ENCODE results near the gene TUBB.

TUBB gene

GRCh38 chr6:30774701-30775100 lies 54.5 kb downstream of the TUBB start:
- TF ChIP-seq CREB1 (IDR thresholded peaks at IDR 0.05; ENCODE audit: low read depth), result no peak
- TF ChIP-seq EP300 (IDR thresholded peaks at IDR 0.05; ENCODE audit: borderline replicate concordance), result no peak
- TF ChIP-seq FOXM1 (IDR thresholded peaks at IDR 0.05; ENCODE audit: borderline replicate concordance, low read depth), result no peak
- TF ChIP-seq USF1 (IDR thresholded peaks at IDR 0.05), result no peak
- no peak for TF ChIP-seq YY1 (IDR thresholded peaks at IDR 0.05; ENCODE audit: low read depth)
- no peak for TF ChIP-seq CEBPB (IDR thresholded peaks at IDR 0.05)
- no peak for TF ChIP-seq ZBTB7A (IDR thresholded peaks at IDR 0.05; ENCODE audit: low read depth)
- TF ChIP-seq EGR1 (IDR thresholded peaks at IDR 0.05), result no peak
- no peak for TF ChIP-seq RAD21 (IDR thresholded peaks at IDR 0.05; ENCODE audit: low read depth)
- no peak for TF ChIP-seq TCF12 (IDR thresholded peaks at IDR 0.05; ENCODE audit: low read depth)
- no peak for TF ChIP-seq MAX (IDR thresholded peaks at IDR 0.05)
- TF ChIP-seq, protein P1, sequence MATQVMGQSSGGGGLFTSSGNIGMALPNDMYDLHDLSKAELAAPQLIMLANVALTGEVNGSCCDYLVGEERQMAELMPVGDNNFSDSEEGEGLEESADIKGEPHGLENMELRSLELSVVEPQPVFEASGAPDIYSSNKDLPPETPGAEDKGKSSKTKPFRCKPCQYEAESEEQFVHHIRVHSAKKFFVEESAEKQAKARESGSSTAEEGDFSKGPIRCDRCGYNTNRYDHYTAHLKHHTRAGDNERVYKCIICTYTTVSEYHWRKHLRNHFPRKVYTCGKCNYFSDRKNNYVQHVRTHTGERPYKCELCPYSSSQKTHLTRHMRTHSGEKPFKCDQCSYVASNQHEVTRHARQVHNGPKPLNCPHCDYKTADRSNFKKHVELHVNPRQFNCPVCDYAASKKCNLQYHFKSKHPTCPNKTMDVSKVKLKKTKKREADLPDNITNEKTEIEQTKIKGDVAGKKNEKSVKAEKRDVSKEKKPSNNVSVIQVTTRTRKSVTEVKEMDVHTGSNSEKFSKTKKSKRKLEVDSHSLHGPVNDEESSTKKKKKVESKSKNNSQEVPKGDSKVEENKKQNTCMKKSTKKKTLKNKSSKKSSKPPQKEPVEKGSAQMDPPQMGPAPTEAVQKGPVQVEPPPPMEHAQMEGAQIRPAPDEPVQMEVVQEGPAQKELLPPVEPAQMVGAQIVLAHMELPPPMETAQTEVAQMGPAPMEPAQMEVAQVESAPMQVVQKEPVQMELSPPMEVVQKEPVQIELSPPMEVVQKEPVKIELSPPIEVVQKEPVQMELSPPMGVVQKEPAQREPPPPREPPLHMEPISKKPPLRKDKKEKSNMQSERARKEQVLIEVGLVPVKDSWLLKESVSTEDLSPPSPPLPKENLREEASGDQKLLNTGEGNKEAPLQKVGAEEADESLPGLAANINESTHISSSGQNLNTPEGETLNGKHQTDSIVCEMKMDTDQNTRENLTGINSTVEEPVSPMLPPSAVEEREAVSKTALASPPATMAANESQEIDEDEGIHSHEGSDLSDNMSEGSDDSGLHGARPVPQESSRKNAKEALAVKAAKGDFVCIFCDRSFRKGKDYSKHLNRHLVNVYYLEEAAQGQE (IDR thresholded peaks at IDR 0.05; ENCODE audit: low read depth), result no peak
- no peak for TF ChIP-seq TEAD4 (IDR thresholded peaks at IDR 0.05)
- TF ChIP-seq NFIC (IDR thresholded peaks at IDR 0.05), result no peak
- TF ChIP-seq TAF1 (IDR thresholded peaks at IDR 0.05; ENCODE audit: low read depth), result no peak
